SIG-M5 treated with dmso at 0.1 percent for 504 hours (cell line): ENCODE results near the gene SAMM50.
A peak's percentile ranks its signal among the peaks of the same experiment; 100 is the strongest.
"Not testable (repeated sequence)": the region's sequence is repeated elsewhere in the genome, so short reads cannot be mapped to it uniquely, and the experiment has no call there.

Experiments used
- DNase-seq: peaks from one replicate; lab custom pipeline; 2025; ENCODE audit not compliant: unreplicated experiment; lab: John Stamatoyannopoulos, UW

The SAMM50 gene

GRCh38 chr22:44000123-44000522 lies 44.9 kb downstream of the SAMM50 start:
- DNase-seq, result no peak

- DNase-seq, result no peak
Measured at GRCh38 chr22:44001521-44001920, 46.3 kb downstream of the SAMM50 start.

- DNase-seq, result no peak
Measured at GRCh38 chr22:44002324-44002723, 47.1 kb downstream of the SAMM50 start.

- DNase-seq, result no peak
Measured at GRCh38 chr22:44002997-44003396, 47.8 kb downstream of the SAMM50 start.

GRCh38 chr22:44003405-44004103 lies 48.3 kb downstream of the SAMM50 start:
- DNase-seq, result no peak

GRCh38 chr22:44004104-44004460 lies 48.8 kb downstream of the SAMM50 start:
- no peak for DNase-seq

- DNase-seq, result peak; percentile 88
Measured at GRCh38 chr22:44005524-44005923, 50.3 kb downstream of the SAMM50 start.

- no peak for DNase-seq
Measured at GRCh38 chr22:44012162-44012561, 56.9 kb downstream of the SAMM50 start.

- DNase-seq, result no peak
Measured at GRCh38 chr22:44012591-44012990, 57.3 kb downstream of the SAMM50 start.

- no peak for DNase-seq
Measured at GRCh38 chr22:44014241-44014640, 59.0 kb downstream of the SAMM50 start.

GRCh38 chr22:44016586-44016985 lies 61.3 kb downstream of the SAMM50 start:
- not testable (repeated sequence) for DNase-seq

GRCh38 chr22:44018594-44018993 lies 63.4 kb downstream of the SAMM50 start:
- no peak for DNase-seq

GRCh38 chr22:44019416-44019815 lies 64.2 kb downstream of the SAMM50 start:
- no peak for DNase-seq

GRCh38 chr22:44019846-44020245 lies 64.6 kb downstream of the SAMM50 start:
- DNase-seq, result no peak

- no peak for DNase-seq
Measured at GRCh38 chr22:44020981-44021380, 65.7 kb downstream of the SAMM50 start.

- no peak for DNase-seq
Measured at GRCh38 chr22:44023404-44024287, 68.4 kb downstream of the SAMM50 start.

- DNase-seq, result no peak
Measured at GRCh38 chr22:44024288-44024921, 69.2 kb downstream of the SAMM50 start, which contains the start of gene PARVB. TSS of gene PARVB (plus strand) at chr22:44024302. CDS start at chr22:44024340, 38 bp downstream.

GRCh38 chr22:44025171-44026065 lies 70.2 kb downstream of the SAMM50 start:
- DNase-seq, result peak; percentile 85

- DNase-seq, result no peak
Measured at GRCh38 chr22:44026066-44026629, 70.9 kb downstream of the SAMM50 start.
